NK-92 treated with Interleukin-12 subunit alpha and Interleukin-12 subunit beta, amount 100 ng/mL, for 24 hours (cell line): Measurements from ENCODE around the gene COL9A2.
A peak's percentile ranks its signal among the peaks of the same experiment; 100 is the strongest.
"Not testable (repeated sequence)": the region's sequence is repeated elsewhere in the genome, so short reads cannot be mapped to it uniquely, and the experiment has no call there.

Source experiments
- DNase-seq: peaks from one replicate; lab custom pipeline; 2025; lab: John Stamatoyannopoulos, UW

Gene COL9A2

GRCh38 chr1:40316595-40317393 is at the start of gene COL9A2:
TSS of gene COL9A2 (minus strand) at chr1:40317286. CDS start at chr1:40317197, 89 bp downstream.
- DNase-seq, result no peak

DNA sequence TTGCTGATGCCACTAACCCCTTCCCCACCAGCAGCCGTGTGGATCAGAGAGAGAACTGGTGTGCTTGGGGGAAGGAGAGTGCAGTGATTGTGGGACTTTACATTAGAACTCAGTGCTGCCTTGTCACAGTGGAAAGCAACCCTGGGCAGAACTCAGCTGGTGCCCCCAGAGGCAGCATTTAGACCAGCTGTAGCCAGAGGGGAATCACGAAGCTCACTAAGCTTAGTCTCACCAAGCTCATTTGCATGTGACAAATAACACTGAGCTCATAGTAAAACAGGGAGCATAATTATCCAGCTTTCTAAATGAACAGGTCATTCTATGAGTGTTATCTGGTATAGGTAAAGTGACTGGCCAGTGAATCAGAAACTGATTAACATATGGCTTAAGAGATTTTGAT is 46.6 kb upstream of the COL9A2 start:
- DNase-seq, result no peak

DNA sequence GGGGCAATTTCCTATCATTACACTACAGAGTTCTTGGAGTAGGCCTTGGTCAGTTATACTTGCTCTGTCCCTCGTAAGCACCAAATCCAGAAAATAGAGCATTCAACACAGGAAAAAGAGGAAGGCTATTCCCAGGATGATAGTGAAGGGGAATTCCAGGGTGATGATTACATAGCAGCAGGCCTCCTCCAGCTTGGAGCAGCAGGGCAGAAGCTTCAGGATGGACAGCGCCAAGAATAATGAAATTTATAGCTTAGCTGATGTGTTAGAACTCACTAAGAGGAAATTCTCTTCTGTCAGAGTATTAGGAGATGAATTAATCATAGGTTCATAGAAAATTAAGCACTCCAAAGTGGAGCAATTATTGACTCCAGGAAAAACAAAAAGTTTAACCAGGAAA is 45.6 kb upstream of the COL9A2 start:
- no peak for DNase-seq

DNA sequence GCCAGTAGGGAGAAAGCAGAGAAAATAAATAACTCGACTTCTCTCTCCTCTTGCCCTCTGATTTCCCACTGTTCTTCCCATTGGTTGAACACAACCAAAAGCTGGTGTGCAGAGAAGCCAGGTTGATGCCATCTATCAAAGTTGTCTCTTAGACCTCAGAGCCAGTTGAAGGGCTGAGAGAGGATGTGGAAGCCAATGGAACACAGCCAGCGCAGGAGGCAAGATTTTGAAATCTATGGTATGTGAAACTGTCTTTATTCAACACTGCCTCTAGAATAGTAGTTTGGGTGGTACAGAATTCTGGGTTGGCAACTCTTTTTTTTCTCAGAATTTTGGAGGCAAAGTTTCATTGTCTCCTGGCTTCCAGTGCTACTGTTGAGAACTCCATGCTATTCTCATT is 45.1 kb upstream of the COL9A2 start:
- no peak for DNase-seq

GRCh38 chr1:40361637-40362036 is 44.6 kb upstream of the COL9A2 start:
- DNase-seq, result no peak

- no peak for DNase-seq
Measured at GRCh38 chr1:40361201-40361600, 44.1 kb upstream of the COL9A2 start.

- DNase-seq, result no peak
Measured at GRCh38 chr1:40360631-40361030, 43.5 kb upstream of the COL9A2 start.

DNA sequence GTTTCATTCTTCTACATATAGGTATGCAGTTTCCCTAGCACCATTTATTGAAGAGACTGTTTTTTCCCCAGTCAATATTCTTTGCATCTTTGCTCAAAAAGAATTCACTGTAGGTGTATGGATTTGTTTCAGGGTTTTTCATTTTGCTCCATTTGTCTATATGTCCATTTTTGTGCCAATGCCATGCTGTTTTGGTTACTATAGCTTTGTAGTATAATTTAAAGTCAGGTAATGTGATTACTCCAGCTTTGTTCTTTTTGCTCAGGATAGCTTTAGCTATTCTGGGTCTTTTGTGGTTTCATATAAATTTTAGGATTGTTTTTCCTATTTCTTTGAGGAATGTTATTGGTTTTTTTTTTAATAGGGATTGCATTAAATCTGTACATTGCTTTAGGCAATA is 40.5 kb upstream of the COL9A2 start:
- no peak for DNase-seq

GRCh38 chr1:40353082-40353481 is 36.0 kb upstream of the COL9A2 start:
- no peak for DNase-seq

DNA sequence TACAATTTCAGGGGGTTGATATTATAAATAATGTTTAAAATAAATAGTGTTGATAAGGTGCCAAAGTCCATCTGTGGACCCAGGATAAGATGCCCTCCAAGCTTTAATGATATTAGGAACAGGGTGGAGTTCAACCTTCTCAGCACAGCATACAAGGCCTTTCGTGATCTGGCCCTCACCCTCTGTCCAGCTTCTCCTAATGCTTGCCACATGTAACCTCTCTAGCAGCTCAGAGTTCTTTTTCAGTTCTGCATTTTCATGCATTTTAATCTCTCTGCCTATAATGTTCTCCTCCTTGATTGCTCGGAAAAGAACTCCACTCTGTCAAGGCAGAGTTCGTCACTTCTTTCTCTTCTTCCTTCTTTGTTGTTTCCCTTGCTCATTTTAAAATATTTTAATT is 35.0 kb upstream of the COL9A2 start:
- DNase-seq, result no peak

GRCh38 chr1:40351124-40351523 is 34.0 kb upstream of the COL9A2 start:
- no peak for DNase-seq

DNA sequence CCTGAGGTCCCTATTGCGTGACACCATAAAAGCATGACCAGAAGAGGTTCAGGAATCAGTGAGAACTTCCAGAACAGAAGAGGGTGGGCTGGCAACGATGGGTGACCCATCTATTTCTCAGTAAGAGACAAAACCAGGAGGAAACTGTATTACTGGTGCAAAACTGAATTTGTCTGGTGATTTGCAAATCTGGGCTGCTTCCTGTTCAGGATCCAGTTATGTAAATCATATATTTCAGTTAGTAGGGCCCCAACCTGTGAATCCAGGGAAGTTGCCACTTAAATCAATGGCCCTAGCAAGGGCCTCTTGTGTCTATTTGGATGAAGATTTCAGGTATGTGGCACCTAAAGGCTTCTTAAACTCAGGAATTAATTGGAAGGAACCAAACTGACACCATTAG is 33.3 kb upstream of the COL9A2 start:
- DNase-seq, result no peak

- no peak for DNase-seq
Measured at GRCh38 chr1:40344597-40344996, 27.5 kb upstream of the COL9A2 start.

DNA sequence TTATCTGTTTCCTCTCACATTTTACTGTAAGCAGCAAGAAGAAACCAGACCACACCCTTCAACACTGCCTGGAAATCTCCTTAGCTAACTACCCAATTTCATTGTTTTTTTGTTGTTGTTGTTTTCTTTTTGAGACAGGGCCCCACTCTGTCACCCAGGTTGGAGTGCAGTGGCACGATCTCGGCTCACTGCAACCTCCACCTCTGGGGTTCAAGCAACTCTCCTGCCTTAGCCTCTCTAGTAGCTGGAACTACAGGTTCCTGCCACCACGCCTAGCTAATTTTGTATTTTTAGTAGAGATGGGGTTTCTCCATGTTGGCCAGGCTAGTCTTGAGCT is 25.3 kb upstream of the COL9A2 start:
- not testable (repeated sequence) for DNase-seq

DNA sequence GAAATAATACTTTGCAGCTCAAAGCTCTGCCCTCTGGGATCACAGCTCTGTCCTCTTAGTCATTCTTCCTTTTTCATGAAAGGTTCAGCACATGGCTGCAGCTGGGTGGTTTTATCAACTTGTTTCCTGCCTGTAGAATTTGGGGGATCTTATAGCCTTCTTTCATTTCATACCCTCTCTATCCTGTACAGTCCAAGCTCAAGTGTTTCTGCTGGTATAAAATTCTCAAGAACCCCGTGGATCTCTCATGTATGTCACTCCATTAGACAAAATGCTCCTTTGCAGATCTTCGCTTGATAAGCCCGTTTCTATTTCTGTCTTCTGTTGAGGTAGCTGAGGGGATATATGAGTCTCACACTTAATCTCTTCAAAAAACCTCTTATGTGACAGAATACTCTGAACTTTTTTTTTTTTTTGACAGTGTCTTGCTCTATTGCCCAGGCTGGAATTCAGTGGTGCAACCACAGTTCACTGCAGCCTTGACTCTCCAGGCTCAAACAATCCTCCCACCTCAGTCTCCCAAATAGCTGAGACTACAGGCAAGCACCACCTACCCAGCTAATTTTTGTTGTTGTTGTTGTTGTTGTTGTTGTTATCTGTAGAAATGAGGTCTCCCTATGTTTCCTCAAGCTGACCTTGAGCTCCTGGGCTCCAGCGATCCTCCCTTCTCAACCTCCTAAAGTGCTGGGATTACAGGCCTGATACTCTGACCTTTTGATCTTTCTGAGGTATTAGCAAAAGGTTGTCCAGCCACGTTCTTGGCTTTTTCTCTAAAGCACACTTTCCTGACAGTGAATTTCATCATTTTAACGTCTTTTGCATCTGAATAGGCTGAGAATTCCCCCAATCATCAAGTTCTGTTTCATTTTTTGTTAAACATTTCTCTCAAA is 24.6 kb upstream of the COL9A2 start:
- no peak for DNase-seq

DNA sequence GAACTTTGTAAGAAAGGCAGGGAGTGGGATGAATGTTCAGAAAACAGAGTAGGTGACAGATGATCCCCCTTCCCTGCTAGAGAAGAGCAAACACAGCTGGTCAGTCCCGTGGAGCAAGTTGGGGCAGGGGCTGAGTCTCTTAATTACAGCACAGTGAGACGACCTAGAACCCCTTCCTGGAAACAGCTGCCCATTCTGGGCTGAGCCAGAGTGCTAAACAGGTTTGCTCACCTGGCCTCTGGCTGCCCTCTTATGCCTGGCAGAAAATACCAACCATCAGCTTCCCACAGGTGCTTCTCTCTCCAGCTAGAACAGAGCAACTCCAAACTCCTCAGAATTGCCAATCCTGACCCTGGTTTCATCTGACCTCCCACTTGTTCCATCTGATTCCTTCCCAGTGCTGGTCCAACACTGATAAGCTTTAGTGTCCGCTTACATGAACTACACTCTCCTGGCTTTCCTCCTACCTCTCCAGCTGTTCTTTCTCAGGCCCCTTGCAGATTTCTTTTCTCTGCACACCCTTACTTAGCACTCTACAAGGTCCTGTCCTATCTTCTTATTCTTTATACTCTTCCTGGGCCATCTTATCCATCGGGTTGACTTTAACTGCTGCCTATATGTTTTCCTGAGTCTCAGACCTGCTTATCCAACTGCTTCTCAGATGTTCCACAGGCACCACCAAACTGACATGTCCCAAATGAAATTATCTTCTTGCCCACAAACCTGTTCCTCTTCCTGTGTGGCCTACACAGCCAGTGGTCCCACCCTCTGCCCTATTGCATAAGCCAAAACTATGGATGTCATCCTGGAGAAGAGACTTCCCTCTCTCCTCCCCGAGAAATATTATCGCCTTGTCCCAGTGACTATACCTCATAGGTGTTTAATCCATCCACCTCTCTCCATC is 22.6 kb upstream of the COL9A2 start:
- no peak for DNase-seq

DNA sequence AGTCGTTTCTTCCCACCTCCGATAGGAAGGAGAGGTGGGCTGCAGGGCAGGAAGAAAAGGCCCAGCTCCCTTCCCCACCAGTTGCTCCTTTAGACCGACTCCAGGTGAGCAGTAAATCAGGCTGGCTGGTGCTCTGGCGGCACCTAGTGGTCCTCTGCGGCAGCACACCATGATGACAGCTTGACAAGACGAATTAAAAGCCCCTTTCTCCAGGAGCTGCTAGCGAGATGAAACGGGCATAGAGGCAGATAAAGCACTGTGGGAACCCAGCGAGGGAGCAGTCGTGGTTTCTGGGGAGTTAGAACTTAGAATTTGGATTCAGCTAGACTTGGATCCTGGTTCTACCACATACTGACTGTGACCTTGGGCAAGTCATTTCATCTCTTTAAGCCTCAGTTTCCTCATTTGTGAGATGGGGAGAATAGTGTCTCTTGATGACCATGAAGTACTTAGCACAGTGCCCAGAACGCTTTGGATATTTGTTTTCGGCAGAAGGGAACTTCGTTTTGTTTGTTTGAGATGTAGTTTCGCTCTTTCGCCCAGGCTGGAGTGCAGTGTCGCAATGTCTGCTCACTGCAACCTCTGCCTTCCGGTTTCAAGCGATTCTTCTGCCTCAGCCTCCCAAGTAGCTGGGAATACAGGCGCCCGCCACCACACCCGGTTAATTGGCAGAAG is 21.8 kb upstream of the COL9A2 start:
- DNase-seq, result peak; percentile 62

- no peak for DNase-seq
Measured at GRCh38 chr1:40337443-40337842, 20.4 kb upstream of the COL9A2 start.

GRCh38 chr1:40332695-40333094 is 15.6 kb upstream of the COL9A2 start:
- DNase-seq, result no peak

DNA sequence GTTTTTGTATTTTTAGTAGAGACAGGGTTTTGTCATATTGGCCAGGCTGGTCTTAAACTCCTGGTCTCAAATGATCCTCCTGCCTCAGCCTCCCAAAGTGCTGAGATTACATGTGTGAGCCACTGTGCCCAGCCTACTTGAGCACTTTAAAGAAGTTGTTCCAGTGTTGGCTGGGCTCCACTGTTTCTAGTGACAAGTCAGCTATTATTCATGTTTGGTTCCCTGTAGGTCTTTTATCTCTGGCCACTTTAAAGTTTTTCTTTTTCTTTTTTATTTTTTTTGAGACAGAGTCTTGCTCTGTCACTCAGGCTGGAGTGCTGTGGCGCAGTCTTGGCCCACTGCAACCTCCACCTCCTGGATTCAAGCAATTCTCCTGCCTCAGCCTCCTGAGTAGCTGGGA is 14.3 kb upstream of the COL9A2 start:
- DNase-seq, result not testable (repeated sequence)

DNA sequence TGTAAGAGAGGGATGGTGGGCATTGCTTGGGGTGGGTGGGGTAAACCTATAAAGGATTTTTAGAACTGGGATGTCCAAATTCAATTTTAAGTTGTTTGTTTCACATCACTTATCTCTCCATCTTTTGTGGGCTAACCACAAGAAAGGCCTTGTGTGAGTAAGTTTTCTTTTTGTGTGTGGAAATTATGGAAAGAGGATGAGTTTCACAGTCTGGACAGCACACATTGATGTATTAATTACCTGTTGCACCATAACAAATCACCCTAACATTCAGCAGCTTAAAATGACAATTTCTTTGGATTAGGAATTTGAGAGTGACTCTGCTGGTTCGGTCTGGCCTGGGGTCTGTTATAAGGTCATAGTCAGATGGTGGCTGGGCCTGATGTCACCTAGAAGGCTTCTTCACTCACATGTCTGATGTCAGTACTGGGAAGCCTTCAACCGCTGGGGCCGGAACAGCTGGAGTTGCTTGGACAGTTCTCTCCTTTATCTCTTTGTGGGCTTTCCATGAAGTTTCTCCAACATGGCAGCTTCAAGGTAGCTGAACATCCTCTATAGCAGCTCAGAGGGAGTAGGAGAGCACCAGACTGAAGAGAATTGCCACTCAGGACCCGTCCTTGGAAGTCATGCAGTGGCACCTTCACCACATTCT is 2.0 kb upstream of the COL9A2 start:
- no peak for DNase-seq
